Left cardiac atrium (tissue), 4 donors: ENCODE results near the gene SLC37A4. TPM values are rescaled to one million over a fixed set of nuclear protein-coding genes. Genes with fewer than 3 reads are reported as not detected.
"Not testable (repeated sequence)": the region's sequence is repeated elsewhere in the genome, so short reads cannot be mapped to it uniquely, and the experiment has no call there.

Source experiments
- ATAC-seq, 2 donors: fragments of 200-7000 bp; cut with Tn5 transposase; one replicate each; pipeline ENCODE4 v1.9.1; 2020; ENCODE audit warnings: mild to moderate bottlenecking in 2 of 2, moderate library complexity in 2 of 2
- DNase-seq: peaks from one replicate; pipeline ENCODE4 v3.0.0-alpha.2; 2020
- intact Hi-C, 2 donors: fragments of 100-400 bp; cut with DNase I; formaldehyde crosslinking; loops; one replicate each; pipeline versions ENCODE4 v1.14.1 to v1.15.1; 2022 to 2023
- long read RNA-seq: library from polyadenylated mRNA; unstranded; transcript quantifications from one replicate; pipeline ENCODE4 v2.0.0, GENCODE V29; 2021
- total RNA-seq, 2 donors: library from RNA; stranded (reverse); fragmentation: NEBNext Ultra II Directional; extraction: Animal tissue kit (Norgen Biotek cat#: 25700); gene quantifications; one replicate each; pipeline ENCODE4 v1.2.1, GENCODE V29; 2021
- donor health status: DM: no; HTN: yes; CAD: no.
- donor health status: DM: no; HTN: yes; CAD: no; lungs with severe emphysema.
- donor health status: DM: yes; HTN: yes; CAD: no.
- donor health status: Dilated cardiomyopathy.

SLC37A4 gene
- 1 to 10 TPM; 7.2 to 8.4 TPM for total RNA-seq
- long read RNA-seq, partial matches to known transcripts: 5 of 15 reads
- long read RNA-seq, other reads (novel, unspliced or antisense): 5 of 15 reads

- ATAC-seq: peak; percentile 96 to 98
- DNase-seq: peak; percentile 98
- intact Hi-C loops: no loop called here
Measured at GRCh38 chr11:119030329-119031047, at the start of gene SLC37A4. TSS of gene SLC37A4 (minus strand) at chr11:119030877.

GRCh38 chr11:119078675-119079420 lies 48.2 kb upstream of the SLC37A4 start:
- intact Hi-C loops: no loop called here
- DNase-seq: no peak
- no peak for ATAC-seq

- DNase-seq: no peak
- ATAC-seq: no peak
- intact Hi-C loops: no loop called here
Measured at GRCh38 chr11:119077839-119078238, 47.2 kb upstream of the SLC37A4 start.

- intact Hi-C loops: no loop called here
- DNase-seq (peak; percentile 99), ATAC-seq (peak; percentile 99)
Measured at GRCh38 chr11:119067371-119068222, 36.9 kb upstream of the SLC37A4 start, which contains the start of gene VPS11. TSS of gene VPS11 (plus strand) at chr11:119067818. CDS start at chr11:119067824, 6 bp downstream.

- ATAC-seq (no peak), DNase-seq (no peak)
- intact Hi-C loops: no loop called here
Measured at GRCh38 chr11:119065369-119065768, 34.7 kb upstream of the SLC37A4 start.

- DNase-seq: peak; percentile 67
- ATAC-seq: no peak
- intact Hi-C loops: no loop called here
Measured at GRCh38 chr11:119062779-119063178, 32.1 kb upstream of the SLC37A4 start.

GRCh38 chr11:119061256-119061655 lies 30.6 kb upstream of the SLC37A4 start:
- ATAC-seq (no peak), DNase-seq (no peak)
- intact Hi-C loops: no loop called here

GRCh38 chr11:119059128-119059527 lies 28.5 kb upstream of the SLC37A4 start:
- not testable (repeated sequence) for DNase-seq

GRCh38 chr11:119057000-119057769 lies 26.5 kb upstream of the SLC37A4 start, which contains the start of gene HYOU1:
TSS of gene HYOU1 (minus strand) at chr11:119057205. CDS start at chr11:119056160, 1,045 bp downstream.
- ATAC-seq (peak; percentile 97 to 98), DNase-seq (peak; percentile 100)
- intact Hi-C loops: no loop called here

More at GRCh38 chr11:119059128-119059527, 28.5 kb upstream of the SLC37A4 start:
- intact Hi-C loops, ATAC-seq: not testable (repeated sequence)

- DNase-seq (peak; percentile 36), ATAC-seq (peak; percentile 6 to 31)
- intact Hi-C loops: no loop called here
Measured at GRCh38 chr11:119056421-119056999, 25.8 kb upstream of the SLC37A4 start.

- ATAC-seq: no peak
- no peak for DNase-seq
- intact Hi-C loops: no loop called here
Measured at GRCh38 chr11:119055901-119056300, 25.2 kb upstream of the SLC37A4 start.

- ATAC-seq: no peak
- intact Hi-C loops: no loop called here
- DNase-seq: no peak
Measured at GRCh38 chr11:119054418-119054817, 23.7 kb upstream of the SLC37A4 start.

GRCh38 chr11:119052163-119052814 lies 21.6 kb upstream of the SLC37A4 start:
- intact Hi-C loops: no loop called here
- ATAC-seq (no peak), DNase-seq (no peak)

GRCh38 chr11:119051440-119052162 lies 20.9 kb upstream of the SLC37A4 start:
- DNase-seq (no peak), ATAC-seq (no peak)
- intact Hi-C loops: no loop called here

GRCh38 chr11:119049081-119049480 lies 18.4 kb upstream of the SLC37A4 start:
- intact Hi-C loops: no loop called here
- DNase-seq (no peak), ATAC-seq (no peak)

- ATAC-seq: no peak
Measured at GRCh38 chr11:119048644-119049043, 18.0 kb upstream of the SLC37A4 start.

GRCh38 chr11:119047205-119047604 lies 16.5 kb upstream of the SLC37A4 start:
- intact Hi-C loops: no loop called here
- DNase-seq: no peak
- ATAC-seq: no peak

More at GRCh38 chr11:119048644-119049043, 18.0 kb upstream of the SLC37A4 start:
- no peak for DNase-seq
- intact Hi-C loops: no loop called here
